Stimulated activated CD8-positive, alpha-beta memory T cell treated with anti-CD3 and anti-CD28 coated beads, Interleukin-15, amount 100 ng/mL, for 24 hours (primary cell): ENCODE measurements around the gene RMND1.
"Not testable (repeated sequence)": the region's sequence is repeated elsewhere in the genome, so short reads cannot be mapped to it uniquely, and the experiment has no call there.

Experiments used
- DNase-seq: peaks from one replicate; pipeline ENCODE4 v3.0.0-alpha.2; 2020; ENCODE audit warnings: low read depth

The RMND1 gene

DNA sequence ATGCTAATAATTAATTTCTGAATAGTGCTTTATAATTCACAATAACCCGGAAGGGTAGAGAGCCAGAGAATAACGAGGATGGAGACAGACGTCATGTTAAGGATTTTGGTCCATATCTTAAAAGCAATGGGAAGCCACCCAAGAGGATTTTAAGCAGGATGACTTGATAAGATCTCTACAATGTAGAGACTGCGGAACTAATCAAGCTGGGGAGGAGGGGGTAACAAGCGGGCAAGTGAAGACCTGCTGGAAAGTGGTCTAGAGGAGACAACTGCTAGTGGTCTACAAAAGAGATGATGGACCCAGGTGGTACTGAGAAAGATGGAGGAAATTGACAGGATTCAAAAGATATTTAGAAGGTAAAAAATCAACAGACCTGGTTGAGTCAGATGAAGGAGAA lies 67.8 kb downstream of the RMND1 start:
- DNase-seq = no peak

DNA sequence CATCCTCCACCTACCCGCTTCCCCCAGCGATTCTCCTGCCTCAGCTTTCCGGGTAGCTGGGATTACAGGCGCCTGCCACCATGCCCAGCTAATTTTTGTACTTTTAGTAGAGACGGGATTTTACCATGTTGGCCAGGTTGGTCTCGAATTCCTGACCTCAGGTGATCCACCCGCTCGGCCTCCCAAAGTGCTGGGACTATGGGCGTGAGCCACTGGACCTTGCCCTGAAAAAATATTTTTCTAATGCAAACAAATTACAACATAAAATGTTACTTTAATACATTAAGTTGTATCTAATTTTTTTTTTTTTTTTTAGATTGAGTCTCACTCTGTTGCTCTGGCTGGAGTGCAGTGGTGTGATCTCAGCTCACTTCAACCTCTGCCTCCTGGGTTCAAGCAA lies 69.3 kb downstream of the RMND1 start:
- not testable (repeated sequence) for DNase-seq

DNA sequence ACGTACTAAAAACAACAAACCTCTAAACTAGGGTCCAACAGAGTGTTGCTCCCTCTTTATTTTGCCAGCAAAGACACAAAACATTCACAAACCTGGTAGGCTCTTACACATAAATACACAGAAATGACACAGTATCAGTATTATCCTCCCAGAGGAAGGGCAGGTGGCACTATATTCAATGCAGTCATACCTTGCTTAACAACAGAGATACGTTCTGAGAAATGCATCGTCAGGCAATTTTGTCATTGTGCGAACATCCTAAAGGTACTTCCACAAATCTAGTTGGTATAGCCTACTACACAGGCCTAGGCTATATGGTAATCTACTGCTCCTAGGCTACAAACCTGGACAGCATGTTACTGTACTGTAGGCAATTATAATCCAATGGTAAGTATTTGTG lies 70.2 kb downstream of the RMND1 start:
- no peak for DNase-seq

DNA sequence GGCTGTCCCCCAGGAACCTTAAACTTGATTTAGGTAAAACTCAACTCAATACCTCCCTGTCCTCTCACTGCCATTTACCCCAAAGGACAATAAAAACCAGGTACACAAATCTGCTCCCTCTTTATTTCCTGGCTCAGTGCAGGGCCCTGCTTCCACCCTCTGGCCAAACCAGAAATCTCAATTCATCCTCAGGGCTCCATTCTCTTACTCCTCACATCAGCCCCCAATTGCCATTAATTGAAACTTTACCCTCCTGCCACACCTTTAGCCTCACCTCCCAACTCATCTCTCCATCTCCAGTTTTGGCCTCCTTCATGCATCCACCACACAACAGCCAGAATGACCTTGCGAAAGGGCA lies 71.1 kb downstream of the RMND1 start:
- no peak for DNase-seq

DNA sequence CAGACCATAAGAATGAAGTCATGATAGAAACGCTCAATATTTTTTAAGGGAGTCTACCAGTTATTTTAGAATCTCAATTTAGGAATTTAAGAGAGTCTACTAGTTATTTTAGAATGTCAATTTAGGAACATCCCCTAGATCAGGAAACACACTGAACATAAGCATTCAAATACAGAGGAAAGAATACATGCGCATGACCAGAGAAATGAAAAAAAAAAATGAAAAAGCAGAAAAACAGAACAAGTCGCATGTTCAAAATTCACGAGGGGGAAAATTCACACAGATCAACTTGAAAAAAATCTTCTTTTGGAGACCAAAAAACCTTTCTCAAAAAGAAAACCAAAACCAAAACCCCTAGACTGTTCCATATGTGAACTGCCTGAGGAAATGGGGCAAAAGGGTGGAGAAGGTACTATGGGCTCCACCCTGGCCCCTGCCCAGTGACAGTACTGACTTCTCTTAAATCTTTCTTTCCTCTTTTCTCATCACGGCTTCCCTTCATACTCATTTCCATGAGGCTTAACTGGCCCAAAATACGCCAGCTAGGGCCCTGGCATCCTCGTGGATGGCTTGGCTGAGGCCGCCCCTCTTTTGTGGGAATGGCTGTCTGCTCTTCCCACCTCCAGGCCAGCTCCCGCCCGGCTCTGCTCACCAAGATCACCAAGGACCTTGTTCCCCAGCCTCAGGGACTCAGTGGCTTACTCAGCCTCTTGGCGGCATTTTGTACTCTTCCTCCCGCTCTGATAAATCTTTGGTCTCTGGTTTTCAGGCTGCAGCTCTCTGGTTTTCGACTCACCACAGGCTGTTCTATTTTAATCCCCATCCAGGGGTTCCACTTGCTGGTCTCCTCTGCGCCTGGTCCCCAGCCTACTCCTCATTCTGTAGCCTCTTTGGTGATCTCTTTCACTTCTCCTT lies 71.7 kb downstream of the RMND1 start:
- no peak for DNase-seq

DNA sequence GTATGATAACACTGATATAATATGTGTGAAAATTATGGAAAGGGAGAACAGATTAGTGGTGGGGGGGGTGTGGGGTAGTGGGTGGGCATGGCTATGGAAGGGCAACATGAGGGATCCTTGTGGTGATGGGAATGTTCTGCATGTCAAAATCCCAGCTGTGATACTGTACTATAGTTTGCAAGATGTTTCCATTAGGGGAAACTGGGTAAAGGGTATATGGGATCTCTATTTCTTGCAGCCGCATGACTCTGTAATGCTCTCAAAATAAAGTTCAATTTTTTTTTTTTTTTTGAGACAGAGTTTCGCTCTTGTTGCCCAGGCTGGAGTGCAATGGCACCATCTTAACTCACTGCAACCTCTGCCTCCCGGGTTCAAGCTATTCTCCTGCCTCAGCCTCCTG lies 74.8 kb downstream of the RMND1 start:
- no peak for DNase-seq

DNA sequence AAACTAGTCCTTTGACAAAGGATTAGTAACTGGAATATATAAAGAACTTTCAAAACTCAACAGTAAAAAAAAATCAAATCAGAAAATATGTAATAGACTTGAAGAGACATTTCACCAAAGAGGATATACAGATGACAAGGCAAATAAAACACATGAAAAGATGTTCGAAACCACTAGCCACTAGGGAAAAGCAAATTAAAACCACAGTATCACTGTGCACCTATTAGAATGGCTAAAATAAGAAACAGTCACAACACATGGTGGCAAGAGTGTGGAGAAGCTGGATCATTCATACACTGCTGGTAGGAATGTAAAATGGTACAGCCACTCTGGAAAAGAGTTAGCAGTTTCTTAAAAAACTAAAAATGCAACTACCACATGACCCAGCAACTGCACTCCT lies 75.5 kb downstream of the RMND1 start:
- DNase-seq = no peak

DNA sequence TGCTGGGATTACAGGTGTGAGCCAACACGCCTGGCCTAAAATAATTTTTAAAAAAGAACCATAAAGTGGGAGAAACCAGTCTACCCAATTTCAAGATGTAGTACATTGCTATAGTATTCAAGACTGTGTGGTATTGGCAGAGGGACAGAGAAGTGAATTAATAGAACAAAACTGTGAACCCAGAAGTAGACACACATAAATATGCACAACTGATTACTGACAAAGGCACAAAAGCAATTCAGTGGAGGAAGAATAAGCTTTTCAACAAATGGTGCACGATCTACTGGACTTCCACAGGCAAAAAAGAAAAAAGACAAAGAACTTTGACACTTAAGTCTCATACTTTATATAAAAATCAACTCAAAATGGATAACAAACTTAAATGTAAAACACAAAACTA lies 76.1 kb downstream of the RMND1 start:
- no peak for DNase-seq

DNA sequence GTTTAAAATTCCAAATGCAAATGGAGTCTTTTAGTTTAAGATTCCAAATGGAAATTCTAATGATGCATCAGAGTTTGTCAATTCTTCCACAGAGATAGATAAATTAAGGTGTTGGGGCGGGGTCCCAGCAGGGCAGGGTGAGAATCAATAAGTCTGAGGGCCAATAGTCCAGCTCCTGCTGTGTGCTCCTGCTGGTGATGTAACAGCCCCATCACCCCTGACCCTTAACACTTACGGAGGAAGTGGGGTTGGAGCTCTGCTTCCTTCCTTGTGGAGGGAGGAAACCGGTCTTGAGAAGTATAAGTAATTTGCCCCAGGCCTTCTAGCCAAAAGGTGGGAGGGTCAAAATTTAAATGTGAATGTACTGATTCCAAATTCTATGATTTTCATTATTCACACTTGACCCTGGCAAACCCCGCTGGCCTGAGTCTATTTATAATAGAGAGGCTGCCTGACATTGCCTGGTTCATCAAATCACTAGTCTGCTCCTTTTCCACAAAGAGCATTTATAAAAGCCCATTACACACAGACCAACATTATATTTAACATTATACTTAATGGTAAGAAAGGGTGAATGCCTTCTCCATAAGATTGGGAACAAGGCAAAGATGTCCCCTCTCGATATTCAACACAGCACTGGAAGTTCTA lies 77.8 kb downstream of the RMND1 start:
- no peak for DNase-seq

DNA sequence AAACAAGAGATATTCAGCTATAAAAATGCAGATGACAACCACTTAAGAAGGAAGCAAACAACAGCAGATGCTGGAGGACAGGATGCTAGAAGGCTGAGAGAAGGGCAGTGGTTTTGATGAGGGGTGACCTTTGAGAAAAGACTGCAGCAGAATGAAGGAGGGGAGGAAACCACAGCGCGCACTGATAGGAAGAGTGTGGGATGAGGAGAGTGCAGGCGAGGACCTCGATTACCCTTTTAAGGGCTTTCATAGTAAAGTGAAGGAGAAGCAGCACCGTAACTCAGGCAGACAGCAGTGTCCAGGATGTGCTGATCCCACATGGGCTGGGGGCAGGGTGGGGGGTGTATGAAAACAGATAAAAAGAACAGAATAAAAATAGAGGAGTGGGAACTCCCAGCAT lies 79.8 kb downstream of the RMND1 start:
- DNase-seq = no peak

DNA sequence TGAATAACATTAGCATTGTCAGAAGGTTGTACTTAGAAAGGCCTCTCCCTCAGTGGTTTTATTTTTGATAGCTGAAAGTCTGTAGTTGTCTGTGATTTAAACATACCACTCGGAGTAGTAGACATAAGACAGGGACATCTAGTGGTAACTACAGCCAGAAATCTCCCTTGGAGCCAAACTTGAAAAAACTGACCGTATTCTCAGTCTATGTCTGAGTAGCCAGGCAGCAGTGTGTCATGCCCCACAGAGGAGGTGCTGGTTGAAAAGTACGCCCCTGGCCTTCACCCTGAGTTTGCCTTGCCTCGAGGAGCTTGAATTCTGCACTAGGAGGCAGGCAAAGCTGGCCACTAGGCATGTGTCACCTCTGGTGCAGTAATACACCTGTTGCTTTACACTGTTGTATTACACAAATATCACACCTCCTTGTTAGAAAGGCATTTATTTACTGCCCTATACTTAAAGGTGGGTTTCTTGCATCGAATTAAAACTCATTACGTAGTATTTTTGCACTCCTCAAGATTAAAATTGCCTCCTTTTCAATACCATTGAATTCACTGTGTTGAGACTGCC lies 81.3 kb downstream of the RMND1 start:
- no peak for DNase-seq

DNA sequence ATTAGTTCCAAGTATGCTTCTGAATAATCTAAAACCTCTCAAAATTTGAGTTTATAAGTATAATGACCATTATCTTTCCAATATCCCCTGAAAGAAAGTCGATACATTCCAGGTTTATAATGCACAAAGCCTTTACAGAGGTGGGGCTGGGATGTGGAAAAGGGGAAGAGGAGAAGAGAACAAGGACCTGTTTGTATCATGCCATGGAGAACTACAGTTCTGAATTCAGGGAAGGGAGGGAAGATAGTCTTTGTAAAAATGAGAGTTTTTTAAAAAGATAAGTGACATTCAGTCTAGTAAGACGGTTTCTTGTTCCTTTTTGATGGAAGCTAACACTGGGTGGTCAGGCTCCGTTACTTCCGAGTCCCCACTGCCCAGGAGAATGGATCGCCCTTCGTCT lies 86.7 kb downstream of the RMND1 start:
- no peak for DNase-seq

DNA sequence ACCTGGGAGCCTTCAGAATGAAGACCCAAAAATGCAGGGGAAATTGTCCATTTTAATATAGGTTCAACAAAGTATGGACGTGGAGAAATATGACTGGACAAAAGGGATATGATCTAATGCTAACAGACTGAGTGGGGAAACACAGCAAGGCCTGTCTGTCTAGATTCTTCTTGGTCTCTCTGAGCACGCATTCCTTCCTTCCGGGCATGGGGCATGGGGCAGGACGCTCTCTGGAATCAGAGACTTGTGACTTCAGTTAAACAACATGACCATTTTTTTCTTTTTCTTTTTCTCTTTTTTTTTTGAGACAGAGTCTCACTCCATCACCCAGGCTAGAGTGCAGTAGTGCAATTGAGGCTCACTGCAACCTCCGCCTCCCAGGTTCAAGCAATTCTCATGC lies 92.4 kb downstream of the RMND1 start:
- no peak for DNase-seq

DNA sequence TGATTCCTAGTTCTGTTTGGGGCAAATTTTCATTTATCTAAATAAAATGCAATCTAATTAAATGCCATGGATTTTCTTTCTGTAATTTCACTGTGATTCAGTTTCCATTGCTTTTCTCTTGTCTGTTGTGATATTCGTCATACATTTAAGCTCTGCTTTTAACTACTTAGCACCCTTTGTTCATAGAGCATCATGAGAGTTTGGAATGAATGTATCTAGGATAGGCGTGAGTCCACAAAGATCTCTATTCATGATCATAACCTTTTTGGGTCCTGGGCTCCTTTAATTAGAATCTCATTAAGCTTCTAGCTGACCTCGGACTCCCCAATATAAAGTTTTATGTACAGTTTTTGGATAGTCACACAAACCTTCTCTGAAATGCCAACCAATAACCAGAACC lies 93.5 kb downstream of the RMND1 start:
- no peak for DNase-seq

DNA sequence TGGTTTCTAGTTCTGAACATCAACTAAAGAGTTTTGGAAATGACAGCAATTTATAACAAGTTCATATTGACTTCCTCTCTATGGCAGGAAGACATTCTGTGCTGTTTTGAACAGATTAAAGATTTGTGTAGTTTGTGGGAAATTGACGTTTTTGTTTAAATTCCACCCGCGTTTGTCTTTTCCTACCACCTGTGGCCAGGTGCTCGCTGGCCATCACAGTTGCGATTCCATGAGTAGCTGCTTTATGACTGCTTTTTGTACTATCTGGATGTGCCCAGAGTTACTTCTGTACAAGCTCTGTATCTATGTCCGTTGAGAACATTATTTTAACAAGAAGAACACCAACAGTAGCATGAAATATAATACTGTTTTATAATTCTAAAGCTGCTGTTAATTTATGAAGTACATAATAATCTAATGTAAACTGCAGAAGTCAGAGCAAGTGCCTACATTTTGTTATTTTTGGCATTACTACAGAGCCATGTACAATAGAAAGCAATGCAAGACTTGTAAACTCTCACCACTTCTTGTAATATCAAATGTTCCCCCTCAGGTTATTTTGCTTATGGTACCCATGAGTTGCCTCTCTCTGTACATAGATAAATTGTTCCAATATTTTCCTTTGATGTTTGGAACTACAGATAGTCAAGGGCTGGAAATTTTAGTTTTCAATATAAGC lies 94.0 kb downstream of the RMND1 start:
- DNase-seq = no peak

DNA sequence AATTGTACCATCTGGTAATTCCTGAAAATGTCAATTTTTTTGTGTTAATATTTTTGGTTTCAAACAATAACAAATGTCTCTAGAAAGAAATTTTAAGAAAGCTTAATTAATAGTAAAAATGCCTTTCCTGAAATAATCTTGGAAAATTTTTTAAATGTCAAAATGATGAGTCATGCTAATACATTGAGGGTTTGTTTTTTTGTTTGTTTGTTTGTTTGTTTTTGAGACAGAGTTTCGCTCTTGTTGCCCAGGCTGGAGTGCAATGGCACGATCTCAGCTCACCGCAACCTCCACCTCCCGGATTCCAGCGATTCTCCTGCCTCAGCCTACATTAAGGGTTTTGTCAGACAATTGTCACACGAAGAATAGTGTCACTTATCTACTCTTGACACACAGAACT lies 94.9 kb downstream of the RMND1 start:
- DNase-seq = not testable (repeated sequence)
